Measurements from ENCODE around the gene KLK4. TPM values are rescaled to one million over a fixed set of nuclear protein-coding genes. Genes with fewer than 3 reads are reported as not detected.

KLK4 gene
- total RNA-seq, 1 experiment from 2014 or later = 0.48 TPM

DNA sequence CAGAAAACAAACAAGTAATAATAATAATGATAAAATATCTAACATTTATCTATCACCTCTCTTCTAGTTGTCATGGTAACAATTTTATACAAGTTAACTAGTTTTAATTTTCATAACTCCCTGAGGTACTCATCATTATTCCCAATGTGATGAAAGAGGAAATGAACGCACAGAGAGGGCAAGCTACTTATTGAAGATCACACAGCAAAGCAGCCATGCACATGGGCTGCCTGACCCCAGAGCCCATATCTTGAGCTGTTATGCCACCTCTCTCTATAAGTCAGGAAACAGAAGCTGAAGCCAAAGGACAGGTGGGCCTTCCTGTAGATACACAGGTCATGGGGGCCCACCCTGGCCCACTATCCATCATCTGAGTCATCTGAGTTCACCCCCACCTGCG is 4.9 kb upstream of the KLK4 start:
- Histone ChIP-seq H3K23me2 (ENCODE audit: insufficient read length, low read depth, low read length, poor library complexity, severe bottlenecking) (no peaks in the 10 kb centered on the region), H3K9ac (ENCODE audit: extremely low read depth, insufficient read length, low read length) (no peak overlapping the region), H2AK5ac (ENCODE audit: insufficient read length, low read length) (no peak overlapping the region), H2BK120ac (ENCODE audit: low read depth, low read length, poor library complexity, severe bottlenecking) (no peak overlapping the region), H3K79me2 (ENCODE audit: insufficient read depth, low read length) (no peaks in the 10 kb centered on the region), H3K27ac (ENCODE audit: insufficient read length, low read depth, low read length) (no peak overlapping the region), H3K27me3 (ENCODE audit: insufficient read depth, low read length) (peaks cover 21% of the 10 kb centered on the region; the same call in 1 of the 2 replicates), H4K8ac (replicated peaks; ENCODE audit: insufficient read length, low read depth, low read length) (no peak overlapping the region), H3K4ac (ENCODE audit: low read depth, low read length) (no peak overlapping the region), H3K9me3 (ENCODE audit: control insufficient read depth, low read depth, low read length) (no peaks in the 10 kb centered on the region), H2BK15ac (ENCODE audit: low read depth, low read length) (no peak overlapping the region), H3K4me1 (ENCODE audit: insufficient read depth, low read length) (no peaks in the 10 kb centered on the region), H2BK5ac (ENCODE audit: insufficient read length, low read length) (no peak overlapping the region), H3K18ac (ENCODE audit: insufficient read length, low read depth, low read length) (no peak overlapping the region), H3K14ac (ENCODE audit: insufficient read depth, low read length) (no peak overlapping the region), H3T11ph (ENCODE audit: low read length) (no peak overlapping the region), H3K4me2 (ENCODE audit: insufficient read depth, insufficient read length, low read length) (no peak overlapping the region), H4K20me1 (ENCODE audit: control insufficient read depth, insufficient read depth, insufficient read length) (no peaks in the 10 kb centered on the region), H4K5ac (ENCODE audit: insufficient read length, low read depth, low read length) (no peak overlapping the region), H3K23ac (ENCODE audit: insufficient read length, low read depth, low read length) (no peak overlapping the region), H2BK20ac (ENCODE audit: low read depth, low read length, poor library complexity, severe bottlenecking) (no peak overlapping the region), H2BK12ac (ENCODE audit: insufficient read length, low read depth, low read length) (no peak overlapping the region), H3K79me1 (ENCODE audit: insufficient read depth, low read depth, low read length, poor library complexity, severe bottlenecking) (no peaks in the 10 kb centered on the region), H4K91ac (ENCODE audit: insufficient read length, low read depth, low read length) (no peak overlapping the region), H3K56ac (ENCODE audit: insufficient read length, low read depth, low read length) (no peak overlapping the region), H2AFZ (ENCODE audit: low read length) (no peak overlapping the region)
- Mint-ChIP-seq H3K4me3 (no peak overlapping the region; a peak in 1 of 5 replicates), H3K9me3 (no peaks in the 10 kb centered on the region), H3K27ac (no peak overlapping the region), H3K4me1 (no peaks in the 10 kb centered on the region; a peak in 1 of 4 replicates), H3K27me3 (ENCODE audit: low read depth) (peaks cover 43% of the 10 kb centered on the region), H3K36me3 (ENCODE audit: insufficient read depth in 1 of 3, low read depth in 3 of 3) (no peaks in the 10 kb centered on the region)
- TF ChIP-seq, protein P1, sequence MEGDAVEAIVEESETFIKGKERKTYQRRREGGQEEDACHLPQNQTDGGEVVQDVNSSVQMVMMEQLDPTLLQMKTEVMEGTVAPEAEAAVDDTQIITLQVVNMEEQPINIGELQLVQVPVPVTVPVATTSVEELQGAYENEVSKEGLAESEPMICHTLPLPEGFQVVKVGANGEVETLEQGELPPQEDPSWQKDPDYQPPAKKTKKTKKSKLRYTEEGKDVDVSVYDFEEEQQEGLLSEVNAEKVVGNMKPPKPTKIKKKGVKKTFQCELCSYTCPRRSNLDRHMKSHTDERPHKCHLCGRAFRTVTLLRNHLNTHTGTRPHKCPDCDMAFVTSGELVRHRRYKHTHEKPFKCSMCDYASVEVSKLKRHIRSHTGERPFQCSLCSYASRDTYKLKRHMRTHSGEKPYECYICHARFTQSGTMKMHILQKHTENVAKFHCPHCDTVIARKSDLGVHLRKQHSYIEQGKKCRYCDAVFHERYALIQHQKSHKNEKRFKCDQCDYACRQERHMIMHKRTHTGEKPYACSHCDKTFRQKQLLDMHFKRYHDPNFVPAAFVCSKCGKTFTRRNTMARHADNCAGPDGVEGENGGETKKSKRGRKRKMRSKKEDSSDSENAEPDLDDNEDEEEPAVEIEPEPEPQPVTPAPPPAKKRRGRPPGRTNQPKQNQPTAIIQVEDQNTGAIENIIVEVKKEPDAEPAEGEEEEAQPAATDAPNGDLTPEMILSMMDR (conservative IDR thresholded peaks at IDR 0.05) = no peak
- no peak for DNase-seq
- WGBS (ENCODE audit: extremely low coverage, insufficient read length, low lambda C conversion rate) = no CpG with 5 or more reads among the region's 2 CpGs

Data from H9 (cell line).